ENCODE results near the gene PBRM1.

DNA sequence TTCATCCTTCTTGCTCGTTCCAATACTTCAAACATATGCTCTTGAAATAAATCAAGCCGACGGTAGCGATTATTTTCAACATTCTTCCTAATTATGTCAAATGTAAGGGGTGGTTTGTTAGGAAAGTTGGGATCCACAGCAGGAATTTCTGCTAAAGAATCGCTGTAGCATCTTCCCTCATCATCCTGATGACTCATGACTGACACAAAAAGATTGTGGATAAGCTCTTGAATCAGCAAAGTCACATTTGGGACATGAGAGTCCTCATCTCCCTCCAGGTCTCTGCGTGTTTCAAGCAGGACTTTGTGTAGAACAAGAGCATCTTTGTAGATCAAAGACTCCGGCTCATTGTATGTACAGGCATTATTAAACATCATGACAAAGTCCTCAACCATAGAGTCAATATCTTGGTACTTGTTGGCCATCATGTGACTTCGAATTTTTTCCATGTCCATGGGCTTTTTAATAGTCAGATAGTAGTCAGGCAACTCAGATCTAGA, 76.3 kb downstream of the PBRM1 start:
- TF ChIP-seq, protein P1, sequence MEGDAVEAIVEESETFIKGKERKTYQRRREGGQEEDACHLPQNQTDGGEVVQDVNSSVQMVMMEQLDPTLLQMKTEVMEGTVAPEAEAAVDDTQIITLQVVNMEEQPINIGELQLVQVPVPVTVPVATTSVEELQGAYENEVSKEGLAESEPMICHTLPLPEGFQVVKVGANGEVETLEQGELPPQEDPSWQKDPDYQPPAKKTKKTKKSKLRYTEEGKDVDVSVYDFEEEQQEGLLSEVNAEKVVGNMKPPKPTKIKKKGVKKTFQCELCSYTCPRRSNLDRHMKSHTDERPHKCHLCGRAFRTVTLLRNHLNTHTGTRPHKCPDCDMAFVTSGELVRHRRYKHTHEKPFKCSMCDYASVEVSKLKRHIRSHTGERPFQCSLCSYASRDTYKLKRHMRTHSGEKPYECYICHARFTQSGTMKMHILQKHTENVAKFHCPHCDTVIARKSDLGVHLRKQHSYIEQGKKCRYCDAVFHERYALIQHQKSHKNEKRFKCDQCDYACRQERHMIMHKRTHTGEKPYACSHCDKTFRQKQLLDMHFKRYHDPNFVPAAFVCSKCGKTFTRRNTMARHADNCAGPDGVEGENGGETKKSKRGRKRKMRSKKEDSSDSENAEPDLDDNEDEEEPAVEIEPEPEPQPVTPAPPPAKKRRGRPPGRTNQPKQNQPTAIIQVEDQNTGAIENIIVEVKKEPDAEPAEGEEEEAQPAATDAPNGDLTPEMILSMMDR (IDR thresholded peaks at IDR 0.05; ENCODE audit: extremely low read depth in 1 of 2, insufficient read depth in 1 of 2, low read depth in 1 of 2, low read length in 2 of 2) = no peak
- TF ChIP-seq JUN (IDR thresholded peaks at IDR 0.05; ENCODE audit: borderline replicate concordance, insufficient read depth, insufficient read length, low read depth) (no peak), POLR2A (IDR thresholded peaks at IDR 0.05; ENCODE audit: low read depth, low read length) (no peak)
